PC-3 (cell line): ENCODE data around the gene CYTH4.

Source experiments
- EZH2phosphoT487 ChIP-seq: fragments of 300-600 bp; sonication (generic); IDR thresholded peaks from 2 replicates; pipeline ENCODE4 v1.6.1; 2018; ENCODE audit warnings: mild to moderate bottlenecking, antibody characterized with exemption, low read length, borderline replicate concordance
- TF ChIP-seq, protein P1 (sequence below): fragments of 300-600 bp; sonication (generic); conservative IDR thresholded peaks from 2 replicates; pipeline ENCODE4 v1.5.1; 2017; ENCODE audit warnings: antibody characterized with exemption, low read depth, mild to moderate bottlenecking, low read length

DNA sequence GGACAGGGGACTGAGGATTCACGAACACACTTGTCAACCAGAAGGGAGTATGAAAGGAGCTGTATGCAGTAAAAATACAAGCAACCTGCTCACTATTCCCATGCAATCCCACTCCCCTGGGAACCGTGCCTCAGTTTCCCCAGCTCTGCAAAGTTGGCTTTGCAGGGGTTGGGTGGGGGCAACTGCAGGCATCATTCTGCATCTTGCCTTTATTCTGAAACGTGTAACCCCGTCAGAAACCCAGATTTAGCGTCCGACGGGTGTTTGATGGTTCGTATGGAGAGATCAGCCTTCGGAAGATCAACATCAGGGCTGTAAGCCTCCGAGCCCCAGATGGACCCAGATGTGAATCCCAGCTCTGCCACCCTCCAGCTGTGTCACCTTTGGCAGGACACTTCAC is 3.6 kb downstream of the CYTH4 start:
- TF ChIP-seq, protein P1, sequence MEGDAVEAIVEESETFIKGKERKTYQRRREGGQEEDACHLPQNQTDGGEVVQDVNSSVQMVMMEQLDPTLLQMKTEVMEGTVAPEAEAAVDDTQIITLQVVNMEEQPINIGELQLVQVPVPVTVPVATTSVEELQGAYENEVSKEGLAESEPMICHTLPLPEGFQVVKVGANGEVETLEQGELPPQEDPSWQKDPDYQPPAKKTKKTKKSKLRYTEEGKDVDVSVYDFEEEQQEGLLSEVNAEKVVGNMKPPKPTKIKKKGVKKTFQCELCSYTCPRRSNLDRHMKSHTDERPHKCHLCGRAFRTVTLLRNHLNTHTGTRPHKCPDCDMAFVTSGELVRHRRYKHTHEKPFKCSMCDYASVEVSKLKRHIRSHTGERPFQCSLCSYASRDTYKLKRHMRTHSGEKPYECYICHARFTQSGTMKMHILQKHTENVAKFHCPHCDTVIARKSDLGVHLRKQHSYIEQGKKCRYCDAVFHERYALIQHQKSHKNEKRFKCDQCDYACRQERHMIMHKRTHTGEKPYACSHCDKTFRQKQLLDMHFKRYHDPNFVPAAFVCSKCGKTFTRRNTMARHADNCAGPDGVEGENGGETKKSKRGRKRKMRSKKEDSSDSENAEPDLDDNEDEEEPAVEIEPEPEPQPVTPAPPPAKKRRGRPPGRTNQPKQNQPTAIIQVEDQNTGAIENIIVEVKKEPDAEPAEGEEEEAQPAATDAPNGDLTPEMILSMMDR: no peak
- no peak for TF ChIP-seq EZH2phosphoT487
